Measurements from ENCODE around the gene AGBL1.
"Not testable (repeated sequence)": the region's sequence is repeated elsewhere in the genome, so short reads cannot be mapped to it uniquely, and the experiment has no call there.

- not testable (repeated sequence) for TF ChIP-seq CTCF (IDR thresholded peaks at IDR 0.05); EZH2 (IDR thresholded peaks at IDR 0.05; ENCODE audit: borderline replicate concordance, insufficient read depth, low read depth, low read length, poor library complexity, severe bottlenecking)
These were observed 448.4 kb downstream of the AGBL1 start for GRCh38 chr15:86528094-86528493.

Data from B cell (primary cell).